H1 (cell line): ENCODE measurements around the gene SUSD5. TPM values are rescaled to one million over a fixed set of nuclear protein-coding genes. Genes with fewer than 3 reads are reported as not detected.

Source experiments
- CTCF ChIA-PET: fragments of 300-600 bp; sonication (Branson Sonifier 250); formaldehyde crosslinking; loops from one replicate; lab custom pipeline; 2021; ENCODE audit not compliant: partially characterized antibody; lab: Charles Lee
- POLR2A ChIA-PET: fragments of 300-600 bp; sonication (Branson Sonifier 250); formaldehyde crosslinking; loops from one replicate; lab custom pipeline; 2021; ENCODE audit warnings: inconsistent platforms; ENCODE audit not compliant: partially characterized antibody; lab: Charles Lee
- DNase-seq, 2 experiments: peaks; one replicate each; pipeline versions ENCODE4 v3.0.0 to v3.0.0-alpha.2; 2010 to 2022; ENCODE audit warnings: low spot score in 2 of 2, low read depth in 1 of 2, mixed read lengths in 1 of 2
- FAIRE-seq: peaks from 2 replicates; lab custom pipeline; 2011; peaks lifted over from hg19 to GRCh38; lab: Jason Lieb, UNC
- H2AFZ ChIP-seq: 2 replicates; pipeline ENCODE4 v1.8.1; 2012; ENCODE audit warnings: low read length, inconsistent platforms
- H2AK5ac ChIP-seq: 2 replicates; pipeline ENCODE4 v1.6.1; 2013; ENCODE audit warnings: low read depth, low read length
- H2BK120ac ChIP-seq: replicated peaks from 2 replicates; pipeline ENCODE3; 2013; ENCODE audit warnings: low read depth, low read length, inconsistent platforms
- H2BK12ac ChIP-seq: 2 replicates; pipeline ENCODE4 v1.6.1; 2013; ENCODE audit warnings: low read depth, low read length
- H2BK15ac ChIP-seq: 2 replicates; pipeline ENCODE4 v1.6.1; 2013; ENCODE audit warnings: low read length
- H2BK20ac ChIP-seq: 2 replicates; pipeline ENCODE4 v1.6.1; 2013; ENCODE audit warnings: low read length
- H2BK5ac ChIP-seq: 2 replicates; pipeline ENCODE4 v1.6.1; 2013; ENCODE audit warnings: low read depth, low read length
- H3K14ac ChIP-seq: 2 replicates; pipeline ENCODE4 v1.6.1; 2013; ENCODE audit warnings: inconsistent platforms; ENCODE audit not compliant: insufficient read length
- H3K18ac ChIP-seq: 2 replicates; pipeline ENCODE4 v1.6.1; 2013; ENCODE audit warnings: low read length; ENCODE audit errors: extremely low read depth
- H3K23ac ChIP-seq: 2 replicates; pipeline ENCODE4 v1.6.1; 2013; ENCODE audit warnings: inconsistent platforms; ENCODE audit not compliant: insufficient read length
- H3K23me2 ChIP-seq: 2 replicates; pipeline ENCODE4 v1.6.1; 2013; ENCODE audit warnings: low read depth, low read length
- H3K27ac ChIP-seq: 2 replicates; pipeline ENCODE4 v1.6.1; 2011; ENCODE audit warnings: low read depth, low read length, inconsistent platforms
- H3K27me3 ChIP-seq, 4 experiments: replicated peaks in 1 of 4; 1 replicate in 1 of 4; 2 replicates in 3 of 4; pipeline versions ENCODE4 v1.6.1 to v1.8.1; 2011 to 2013; ENCODE audit warnings: low read length in 3 of 4, mild to moderate bottlenecking in 3 of 4, inconsistent platforms in 2 of 4, mixed read lengths in 2 of 4, moderate library complexity in 1 of 4; ENCODE audit not compliant: control insufficient read depth in 3 of 4, insufficient read depth in 3 of 4; ENCODE audit errors: extremely low read depth in 1 of 4
- H3K36me3 ChIP-seq, 4 experiments: 2 replicates each; pipeline versions ENCODE4 v1.6.1 to v1.8.1; 2011 to 2013; ENCODE audit warnings: mild to moderate bottlenecking in 4 of 4, low read length in 3 of 4, moderate library complexity in 2 of 4, control low read depth in 1 of 4, inconsistent platforms in 1 of 4; ENCODE audit not compliant: insufficient read depth in 4 of 4, control insufficient read depth in 2 of 4
- H3K4ac ChIP-seq: replicated peaks from 2 replicates; pipeline ENCODE3; 2013; ENCODE audit warnings: low read length, low read depth, mixed read lengths, inconsistent platforms; ENCODE audit not compliant: insufficient read length
- H3K4me1 ChIP-seq, 4 experiments: replicated peaks in 1 of 4; 1 replicate in 1 of 4; 2 replicates in 3 of 4; pipeline versions ENCODE4 v1.6.1 to v1.8.1; 2011 to 2013; ENCODE audit warnings: low read length in 3 of 4, inconsistent platforms in 2 of 4, mixed read lengths in 1 of 4; ENCODE audit not compliant: insufficient read depth in 4 of 4, control insufficient read depth in 3 of 4
- H3K4me2 ChIP-seq, 2 experiments: 2 replicates each; pipeline versions ENCODE4 v1.6.1 to v1.8.1; 2011 to 2013; ENCODE audit warnings: low read depth in 2 of 2, low read length in 2 of 2, control low read depth in 1 of 2, inconsistent platforms in 1 of 2, mild to moderate bottlenecking in 1 of 2; ENCODE audit not compliant: insufficient read depth in 1 of 2
- H3K4me3 ChIP-seq, 4 experiments: fragments of 200-600, 300-600 bp in 1 of 4; sonication (generic), shearing (Covaris generic), sonication (Bioruptor Twin) in 1 of 4; 2 replicates each; pipeline versions ENCODE4 v1.5.1 to v1.8.1; 2011 to 2016; ENCODE audit warnings: low read length in 4 of 4, low read depth in 3 of 4, control low read depth in 2 of 4, inconsistent platforms in 2 of 4, mild to moderate bottlenecking in 2 of 4, mixed read lengths in 1 of 4, moderate library complexity in 1 of 4; ENCODE audit not compliant: insufficient read depth in 2 of 4; ENCODE audit errors: extremely low read depth in 1 of 4
- H3K56ac ChIP-seq: replicated peaks from 2 replicates; pipeline ENCODE3; 2013; ENCODE audit warnings: low read depth, mild to moderate bottlenecking, mixed read lengths, low read length, inconsistent platforms; ENCODE audit not compliant: insufficient read length
- H3K79me1 ChIP-seq: 2 replicates; pipeline ENCODE4 v1.6.1; 2013; ENCODE audit warnings: low read depth, low read length, control low read depth
- H3K79me2 ChIP-seq, 2 experiments: 2 replicates each; pipeline versions ENCODE4 v1.6.1 to v1.8.1; 2012 to 2013; ENCODE audit warnings: low read length in 2 of 2, mild to moderate bottlenecking in 2 of 2, inconsistent platforms in 1 of 2; ENCODE audit not compliant: insufficient read depth in 2 of 2, control insufficient read depth in 1 of 2
- H3K9ac ChIP-seq, 4 experiments: replicated peaks in 1 of 4; 1 replicate in 1 of 4; 2 replicates in 3 of 4; pipeline versions ENCODE4 v1.6.1 to v1.8.1; 2011 to 2013; ENCODE audit warnings: low read depth in 3 of 4, low read length in 3 of 4, control low read depth in 2 of 4, mild to moderate bottlenecking in 2 of 4, moderate library complexity in 2 of 4, inconsistent platforms in 1 of 4; ENCODE audit errors: extremely low read depth in 1 of 4
- H3K9me3 ChIP-seq, 2 experiments: 2 replicates each; pipeline versions ENCODE4 v1.6.1 to v1.8.1; 2012 to 2013; ENCODE audit warnings: mild to moderate bottlenecking in 2 of 2, moderate library complexity in 2 of 2, control low read depth in 1 of 2, inconsistent platforms in 1 of 2, low read depth in 1 of 2, low read length in 1 of 2, mixed read lengths in 1 of 2; ENCODE audit not compliant: insufficient read depth in 2 of 2
- H4K20me1 ChIP-seq, 2 experiments: replicated peaks in 1 of 2; 2 replicates each; pipeline versions ENCODE3 to v1.8.1; 2011 to 2013; ENCODE audit warnings: inconsistent platforms in 2 of 2, low read length in 2 of 2, mild to moderate bottlenecking in 1 of 2; ENCODE audit not compliant: insufficient read depth in 2 of 2, control insufficient read depth in 1 of 2
- H4K5ac ChIP-seq: 2 replicates; pipeline ENCODE4 v1.6.1; 2013; ENCODE audit warnings: low read length, low read depth, mixed read lengths, inconsistent platforms; ENCODE audit not compliant: insufficient read length
- H4K8ac ChIP-seq: 2 replicates; pipeline ENCODE4 v1.8.0; 2013; ENCODE audit warnings: mild to moderate bottlenecking, moderate library complexity, low read length, inconsistent platforms; ENCODE audit not compliant: insufficient read depth; ENCODE audit errors: extremely low read depth
- H4K91ac ChIP-seq: replicated peaks from 2 replicates; pipeline ENCODE3; 2013; ENCODE audit warnings: low read length, mixed read lengths, inconsistent platforms; ENCODE audit not compliant: insufficient read length
- CBX8 ChIP-seq: fragments of 300-800, 300-1000 bp; sonication (generic); IDR thresholded peaks from 2 replicates; pipeline ENCODE4 v1.7.1; 2016; ENCODE audit warnings: low read depth, low read length, borderline replicate concordance
- EZH2 ChIP-seq: fragments of 200-600 bp; sonication (generic); IDR thresholded peaks from 2 replicates; pipeline ENCODE4 v1.7.1; 2012; ENCODE audit warnings: low read depth, mild to moderate bottlenecking, moderate library complexity, low read length, inconsistent platforms; ENCODE audit not compliant: severe bottlenecking
- GABPA ChIP-seq: IDR thresholded peaks from 2 replicates; pipeline ENCODE4 v1.6.1; 2011; ENCODE audit warnings: mild to moderate bottlenecking, low read length, moderate library complexity, borderline replicate concordance; ENCODE audit not compliant: insufficient read depth
- GTF2F1 ChIP-seq: IDR thresholded peaks from 2 replicates; pipeline ENCODE4 v1.6.1; 2012; ENCODE audit warnings: low read depth, low read length, improper control_type of control experiment, borderline replicate concordance
- HDAC2 ChIP-seq, 2 experiments: fragments of 300-600 bp in 1 of 2; sonication (generic) in 1 of 2; IDR thresholded peaks; 2 replicates each; pipeline ENCODE4 v1.6.1; 2011 to 2012; ENCODE audit warnings: low read depth in 2 of 2, low read length in 2 of 2, mild to moderate bottlenecking in 2 of 2, moderate library complexity in 2 of 2, borderline replicate concordance in 1 of 2, inconsistent platforms in 1 of 2
- NANOG ChIP-seq: IDR thresholded peaks from 2 replicates; pipeline ENCODE4 v1.6.1; 2011; ENCODE audit warnings: low read length, low read depth, mild to moderate bottlenecking, inconsistent platforms; ENCODE audit not compliant: insufficient read depth, poor library complexity, severe bottlenecking
- NRF1 ChIP-seq: IDR thresholded peaks from 2 replicates; pipeline ENCODE4 v1.6.1; 2011; ENCODE audit warnings: mild to moderate bottlenecking, low read depth, low read length, improper control_type of control experiment
- RAD21 ChIP-seq, 2 experiments: IDR thresholded peaks in 1 of 2; conservative IDR thresholded peaks in 1 of 2; 2 replicates each; pipeline ENCODE4 v1.6.1; 2011; ENCODE audit warnings: low read depth in 2 of 2, low read length in 2 of 2, improper control_type of control experiment in 1 of 2, inconsistent platforms in 1 of 2, mild to moderate bottlenecking in 1 of 2, moderate library complexity in 1 of 2
- RBBP5 ChIP-seq: IDR thresholded peaks from 2 replicates; pipeline ENCODE4 v1.7.1; 2012; ENCODE audit warnings: low read depth, mild to moderate bottlenecking, inconsistent platforms, low read length, moderate library complexity, borderline replicate concordance
- RNF2 ChIP-seq: fragments of 200-900, 300-1000 bp; sonication (generic); IDR thresholded peaks from 2 replicates; pipeline ENCODE4 v1.7.1; 2016; ENCODE audit warnings: borderline replicate concordance, low read depth, mild to moderate bottlenecking, antibody characterized with exemption, low read length; ENCODE audit not compliant: poor library complexity, severe bottlenecking; ENCODE audit errors: missing control alignments
- RXRA ChIP-seq: IDR thresholded peaks from 2 replicates; pipeline ENCODE4 v1.6.1; 2011; ENCODE audit warnings: low read depth, mild to moderate bottlenecking, low read length, moderate library complexity; ENCODE audit not compliant: insufficient read depth
- SP1 ChIP-seq: IDR thresholded peaks from 2 replicates; pipeline ENCODE4 v1.6.1; 2011; ENCODE audit warnings: low read depth, low read length
- TBP ChIP-seq: IDR thresholded peaks from 2 replicates; pipeline ENCODE4 v1.6.1; 2011; ENCODE audit warnings: low read depth, low read length, improper control_type of control experiment
- WGBS, 2 experiments: shearing (Covaris generic) in 1 of 2; methylation state at CpG; one replicate each; pipeline versions ENCODE4 v1.1.6 to v1.1.7; 2013 to 2015; ENCODE audit warnings: low lambda C conversion rate in 2 of 2, mixed read lengths in 2 of 2, inconsistent platforms in 1 of 2, low coverage in 1 of 2, missing lambda C conversion rate in 1 of 2; ENCODE audit not compliant: insufficient replicate concordance in 2 of 2, insufficient coverage in 1 of 2, insufficient read length in 1 of 2; ENCODE audit errors: extremely low coverage in 1 of 2, missing lambda C conversion rate in 1 of 2; 5-methylcytosine and 5-hydroxymethylcytosine counted together
- polyA plus RNA-seq, 7 experiments: library from polyadenylated mRNA; depleted of rRNA in 3 of 7; stranded (reverse) in 5 of 7; unstranded in 2 of 7; fragments of >200 nt in 5 of 7; fragments of 200-250 nt in 2 of 7; gene quantifications; 1 replicate in 5 of 7; 2 replicates in 1 of 7; 4 replicates in 1 of 7; pipeline versions ENCODE4 v1.2.1 to v1.2.3, GENCODE V29; 2011 to 2013; ENCODE audit warnings: missing spikeins in 2 of 7, mixed read lengths in 2 of 7
- total RNA-seq: library from RNA; stranded (reverse); fragmentation: NEBNext Ultra II Directional; extraction: Animal tissue kit (Norgen Biotek cat#: 25700); gene quantifications from 2 replicates; pipeline ENCODE4 v1.2.1, GENCODE V29; 2021

The SUSD5 gene
- total and polyA plus RNA-seq, 2 of the 8 experiments (the other 6 are each of a cell fraction or from before 2014, with no cell fraction given) = 0.92 to 3.3 TPM

- CTCF ChIA-PET = interaction anchor here (0.6 to 1.3 kb wide), 2 partner anchors 27 to 156 kb away, joined by 3 to 5 read pairs; no protein-coding TSS in a partner anchor
- no peak overlapping the region for H2AFZ ChIP-seq
- H3K23me2 ChIP-seq = no peaks in the 10 kb centered on the region
- no peaks in the 10 kb centered on the region for H3K4me1 ChIP-seq
- no peak overlapping the region for H3K23ac ChIP-seq
- no peak overlapping the region for H3K14ac ChIP-seq
- no peak overlapping the region for H3K27ac ChIP-seq
- no peak overlapping the region for H2AK5ac ChIP-seq
- H3K4me3 ChIP-seq = no peak overlapping the region
- POLR2A ChIA-PET = no interaction called here
- H3K4ac ChIP-seq = no peak overlapping the region
- H3K56ac ChIP-seq = no peak overlapping the region
- no peak for DNase-seq
- no peak overlapping the region for H3K4me2 ChIP-seq
- H4K8ac ChIP-seq = no peak overlapping the region
- 89% methylated on average over 3 of the region's 3 CpGs; no CpG with 5 or more reads in 1 of the 2 experiments for WGBS, 2 experiments
- no peak overlapping the region for H2BK12ac ChIP-seq
- no peak for FAIRE-seq
- H2BK20ac ChIP-seq = no peak overlapping the region
- no peaks in the 10 kb centered on the region for H3K36me3 ChIP-seq
- H4K20me1 ChIP-seq = no peaks in the 10 kb centered on the region
- no peak overlapping the region for H2BK15ac ChIP-seq
- H3K79me2 ChIP-seq = no peaks in the 10 kb centered on the region
- H3K9ac ChIP-seq = no peak overlapping the region
- H2BK120ac ChIP-seq = no peak overlapping the region
- H4K5ac ChIP-seq = no peak overlapping the region
- H3K27me3 ChIP-seq = no peaks in the 10 kb centered on the region
- H3K79me1 ChIP-seq = no peaks in the 10 kb centered on the region
- no peaks in the 10 kb centered on the region for H3K9me3 ChIP-seq
- H2BK5ac ChIP-seq = no peak overlapping the region
- H3K18ac ChIP-seq = no peak overlapping the region
- no peak overlapping the region for H4K91ac ChIP-seq
- TF ChIP-seq NANOG (no peak), NRF1 (no peak), RAD21 (IDR thresholded peaks at IDR 0.05 in 1 of 2, conservative IDR thresholded peaks at IDR 0.05 in 1 of 2; ENCODE audit: low read depth in 2 of 2, low read length in 2 of 2) (no peak), GTF2F1 (no peak), RXRA (no peak), HDAC2 (IDR thresholded peaks at IDR 0.05; ENCODE audit: borderline replicate concordance in 1 of 2, low read depth in 2 of 2, low read length in 2 of 2) (no peak), GABPA (no peak), RBBP5 (no peak), TBP (no peak), CBX8 (no peak), SP1 (no peak), RNF2 (no peak), EZH2 (no peak)
Observed at GRCh38 chr3:33104803-33105202, 113.8 kb downstream of the SUSD5 start.
